Measurements from ENCODE around the gene ZCCHC24.
A peak's percentile ranks its signal among the peaks of the same experiment; 100 is the strongest.

ZCCHC24 gene

GRCh38 chr10:79438699-79439085 lies 6.7 kb downstream of the ZCCHC24 start:
- H3K27me3 Mint-ChIP-seq (ENCODE audit: low read depth) = peaks cover 4% of the 10 kb centered on the region
- peaks cover 100% of the 10 kb centered on the region for H3K4me1 Mint-ChIP-seq
- H3K36me3 Mint-ChIP-seq (ENCODE audit: low read depth) = peaks cover 22% of the 10 kb centered on the region
- no peaks in the 10 kb centered on the region for H3K9me3 Mint-ChIP-seq
- peak overlapping the region in 1 of 3 experiments; percentile 96 for H3K4me3 Mint-ChIP-seq
- TF ChIP-seq CTCF (IDR thresholded peaks at IDR 0.05; ENCODE audit: unreplicated experiment in 3 of 3) = no peak
- peak overlapping the region in 2 of 3 experiments; percentile 75 to 98 for H3K27ac Mint-ChIP-seq

DNA sequence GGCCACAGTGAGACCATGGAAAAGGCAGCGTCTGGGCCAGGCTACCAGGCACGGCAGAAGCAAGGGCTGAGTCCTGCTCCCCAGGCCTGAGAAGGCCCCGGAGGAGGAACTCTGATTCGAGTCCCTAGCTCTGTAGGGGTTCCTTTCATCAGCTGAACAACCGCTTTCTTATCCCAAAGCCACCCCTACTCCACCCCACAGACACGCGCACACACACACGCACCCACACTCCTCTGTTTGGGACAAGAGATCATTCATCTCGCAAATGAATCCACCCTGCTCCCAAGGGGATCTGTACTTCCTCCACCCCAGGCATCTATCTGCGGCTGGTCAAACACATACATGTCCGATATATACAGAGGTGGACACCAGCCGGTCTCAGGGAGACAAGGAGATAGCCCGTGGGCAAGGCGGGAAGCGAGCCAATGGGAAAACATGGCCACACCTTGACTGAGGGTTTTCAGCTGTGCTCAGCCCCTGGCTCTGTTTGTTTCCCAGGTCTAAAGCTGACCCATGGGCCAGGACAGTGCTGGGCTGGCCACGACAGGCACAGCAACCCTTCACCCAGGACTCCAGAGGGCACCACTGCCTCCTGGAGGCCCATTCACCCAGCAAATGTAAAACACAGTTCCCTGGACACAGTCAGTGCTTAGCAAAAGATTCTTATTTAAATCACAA lies 7.3 kb downstream of the ZCCHC24 start:
- Mint-ChIP-seq H3K9me3 (no peaks in the 10 kb centered on the region), H3K27ac (peak overlapping the region; percentile 61 to 98 (median 75)), H3K36me3 (ENCODE audit: low read depth) (peaks cover 18% of the 10 kb centered on the region), H3K27me3 (ENCODE audit: low read depth) (peaks cover 4% of the 10 kb centered on the region), H3K4me1 (peaks cover 98% of the 10 kb centered on the region), H3K4me3 (peak overlapping the region in 1 of 3 experiments; percentile 31)
- no peak for TF ChIP-seq CTCF (IDR thresholded peaks at IDR 0.05; ENCODE audit: unreplicated experiment in 3 of 3)

DNA sequence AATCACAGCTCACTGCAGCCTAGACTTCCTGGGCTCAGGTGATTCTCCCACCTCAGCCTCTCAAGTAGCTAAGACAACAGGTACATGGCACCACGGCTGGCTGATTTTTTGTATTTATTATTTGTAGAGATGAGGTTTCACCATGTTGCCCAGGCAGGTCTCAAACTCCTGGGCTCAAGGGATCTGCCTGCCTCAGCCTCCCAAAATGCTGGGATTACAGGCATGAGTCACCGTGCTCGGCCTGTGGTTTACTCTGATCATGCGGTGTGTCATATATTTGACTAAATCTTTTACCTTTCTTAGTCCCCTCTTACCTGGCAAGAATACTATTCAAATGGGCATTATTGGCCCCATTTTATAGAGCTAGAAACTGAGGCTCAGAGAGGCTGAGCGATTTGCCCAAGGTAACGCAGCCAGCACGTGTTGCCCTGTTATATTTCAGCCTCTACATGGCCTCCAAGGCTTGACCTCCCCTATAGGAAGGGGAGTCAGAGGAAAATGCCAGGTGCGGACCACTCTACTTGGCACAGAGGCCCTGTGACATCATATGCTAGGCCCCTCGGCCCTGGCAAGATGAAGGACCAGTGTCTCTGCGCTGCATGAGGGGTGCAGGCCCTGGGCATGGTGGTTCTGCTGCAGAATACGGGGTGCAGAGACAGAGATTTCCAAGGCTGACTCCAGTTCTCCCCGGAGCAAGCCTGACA lies 8.2 kb downstream of the ZCCHC24 start:
- peak overlapping the region in 1 of 3 experiments; percentile 31 for H3K4me3 Mint-ChIP-seq
- peaks cover 16% of the 10 kb centered on the region for H3K36me3 Mint-ChIP-seq (ENCODE audit: low read depth)
- no peak for TF ChIP-seq CTCF (IDR thresholded peaks at IDR 0.05; ENCODE audit: unreplicated experiment in 3 of 3)
- no peaks in the 10 kb centered on the region for H3K9me3 Mint-ChIP-seq
- H3K27ac Mint-ChIP-seq = peak overlapping the region; percentile 61 to 98 (median 75)
- H3K27me3 Mint-ChIP-seq (ENCODE audit: low read depth) = peaks cover 4% of the 10 kb centered on the region
- H3K4me1 Mint-ChIP-seq = peaks cover 89% of the 10 kb centered on the region

- peaks cover 87% of the 10 kb centered on the region for H3K4me1 Mint-ChIP-seq
- peak overlapping the region in 1 of 3 experiments; percentile 98 for H3K27ac Mint-ChIP-seq
- TF ChIP-seq CTCF (IDR thresholded peaks at IDR 0.05; ENCODE audit: unreplicated experiment in 3 of 3) = no peak
- peaks cover 16% of the 10 kb centered on the region for H3K36me3 Mint-ChIP-seq (ENCODE audit: low read depth)
- H3K27me3 Mint-ChIP-seq (ENCODE audit: low read depth) = peaks cover 4% of the 10 kb centered on the region
- H3K4me3 Mint-ChIP-seq = no peak overlapping the region
- no peaks in the 10 kb centered on the region for H3K9me3 Mint-ChIP-seq
Measured at GRCh38 chr10:79436850-79437103, 8.6 kb downstream of the ZCCHC24 start.

DNA sequence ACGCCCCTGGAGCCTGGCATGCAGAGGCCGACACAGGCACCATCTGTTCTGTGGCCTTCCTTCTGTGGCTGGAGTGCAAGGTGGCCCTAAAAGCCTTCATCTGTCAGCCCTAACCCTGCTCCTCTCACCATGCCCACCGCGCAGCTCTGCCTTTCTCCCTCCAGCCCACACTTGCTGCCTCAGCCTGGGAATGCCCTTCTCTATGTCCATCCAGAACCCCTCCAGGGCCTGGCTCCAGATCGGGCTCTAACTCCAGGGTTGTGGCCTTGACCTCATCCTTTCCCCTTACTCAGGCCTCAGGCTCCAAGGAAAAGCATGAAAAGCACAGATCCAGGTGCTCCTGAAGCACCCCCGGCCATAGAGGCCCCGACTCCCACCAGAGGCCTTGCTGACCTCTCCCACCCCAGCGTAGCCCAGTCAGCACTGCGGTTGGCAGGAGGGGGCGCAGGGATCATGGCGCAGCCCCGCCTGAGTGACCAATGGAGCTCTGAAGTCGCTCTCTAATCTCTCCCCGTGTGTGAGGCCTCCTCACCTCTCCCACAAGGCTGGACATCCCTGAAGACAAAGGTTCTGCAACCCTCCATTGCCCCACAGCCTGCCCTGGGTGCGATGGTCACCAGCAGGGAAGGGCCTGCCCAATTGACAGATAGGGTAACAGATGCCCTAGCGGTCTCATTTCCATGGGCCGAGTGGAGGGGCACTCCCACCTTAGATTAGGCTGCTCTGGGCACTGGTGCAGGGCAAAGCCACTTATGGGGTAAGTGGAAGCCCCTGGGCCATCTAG lies 9.2 kb downstream of the ZCCHC24 start:
- Mint-ChIP-seq H3K36me3 (ENCODE audit: low read depth) (peaks cover 16% of the 10 kb centered on the region), H3K27ac (peak overlapping the region; percentile 15 to 98 (median 92)), H3K4me3 (peak overlapping the region in 1 of 3 experiments; percentile 58), H3K27me3 (ENCODE audit: low read depth) (peaks cover 4% of the 10 kb centered on the region), H3K9me3 (no peaks in the 10 kb centered on the region), H3K4me1 (peaks cover 87% of the 10 kb centered on the region)
- TF ChIP-seq CTCF (IDR thresholded peaks at IDR 0.05; ENCODE audit: unreplicated experiment in 3 of 3) = no peak
